Activated CD8-positive, alpha-beta T cell treated with anti-CD3 and anti-CD28 coated beads, Interleukin-2, amount 10 ng/mL, durations not matched to agents 7 days and 5 days (primary cell): ENCODE data around the gene UBASH3A. TPM values are rescaled to one million over a fixed set of nuclear protein-coding genes. Genes with fewer than 3 reads are reported as not detected.

Source experiments
- ATAC-seq: fragments of 150-1000 bp; cut with Tn5 transposase; one replicate; pipeline ENCODE4 v1.10.0; 2021; ENCODE audit warnings: moderate library complexity
- CTCF ChIA-PET: fragments of 350-600 bp; sonication (Branson Sonifier 250); formaldehyde crosslinking; loops from one replicate; lab custom pipeline; 2021; ENCODE audit warnings: antibody characterized with exemption; lab: Charles Lee
- POLR2A ChIA-PET: fragments of 350-600 bp; sonication (Branson Sonifier 250); formaldehyde crosslinking; loops from one replicate; lab custom pipeline; 2021; ENCODE audit warnings: antibody characterized with exemption; lab: Charles Lee
- DNase-seq: peaks from one replicate; pipeline ENCODE4 v3.0.0-alpha.2; 2020
- H3K27ac Mint-ChIP-seq: one replicate; pipeline ENCODE4 v1.8.0; 2021; ENCODE audit warnings: mild to moderate bottlenecking, mixed read lengths
- H3K27me3 Mint-ChIP-seq: one replicate; pipeline ENCODE4 v1.8.0; 2021; ENCODE audit warnings: low read depth, mixed read lengths
- H3K36me3 Mint-ChIP-seq: one replicate; pipeline ENCODE4 v1.8.0; 2021; ENCODE audit warnings: low read depth, mixed read lengths
- H3K4me1 Mint-ChIP-seq: one replicate; pipeline ENCODE4 v1.8.0; 2021; ENCODE audit warnings: low read depth, mixed read lengths
- H3K4me3 Mint-ChIP-seq: one replicate; pipeline ENCODE4 v1.8.0; 2021; ENCODE audit warnings: mild to moderate bottlenecking, mixed read lengths
- H3K9me3 Mint-ChIP-seq: one replicate; pipeline ENCODE4 v1.8.0; 2022; ENCODE audit warnings: mixed read lengths; ENCODE audit not compliant: insufficient read depth
- total RNA-seq, 2 experiments: library from RNA; stranded (reverse); gene quantifications; one replicate each; pipeline ENCODE4 v1.2.3, GENCODE V29; 2021

Gene UBASH3A
- total RNA-seq, 2 experiments from 2014 or later: 68.7 to 74.0 TPM

DNA sequence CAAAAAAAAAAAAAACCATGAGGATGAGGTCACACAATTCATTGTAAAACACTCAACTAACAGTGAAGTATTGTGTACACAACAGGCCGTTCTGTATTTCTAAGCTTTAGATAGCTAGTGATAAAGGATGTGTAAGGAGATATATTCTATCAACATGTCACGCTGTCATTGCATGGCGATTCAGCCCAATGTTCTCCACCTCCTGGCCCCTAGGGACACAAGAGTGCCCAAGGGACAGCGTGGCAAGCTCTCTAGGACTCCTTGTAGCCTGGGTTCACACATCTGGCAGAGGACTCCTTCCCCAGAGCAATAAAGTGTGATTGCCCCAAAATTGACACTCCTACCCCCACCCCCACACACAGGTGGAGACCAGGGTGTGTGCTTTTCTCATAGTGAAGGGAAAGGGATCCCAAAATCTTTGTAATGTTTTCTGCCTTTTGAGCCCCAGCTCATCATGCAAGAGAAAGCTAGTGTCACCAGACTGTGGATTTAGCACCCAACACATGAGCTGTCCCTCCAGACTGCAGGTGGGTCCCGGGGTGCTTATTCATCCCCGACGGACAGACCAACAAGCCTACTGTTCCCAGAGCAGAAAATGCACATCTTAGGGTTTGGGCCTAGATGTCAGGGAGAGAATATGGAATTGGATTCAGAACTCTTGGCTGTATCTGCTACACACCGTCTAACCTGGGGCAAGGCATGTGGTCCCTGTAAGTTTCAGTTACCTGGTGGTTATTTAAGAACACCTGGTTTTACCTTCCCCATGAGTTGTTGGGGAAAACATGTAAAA lies 19.4 kb upstream of the UBASH3A start:
- H3K36me3 Mint-ChIP-seq: peaks cover 47% of the 10 kb centered on the region
- H3K4me1 Mint-ChIP-seq: peaks cover 52% of the 10 kb centered on the region
- POLR2A ChIA-PET: interaction anchor here (0.5 to 2.1 kb wide), 3 partner anchors 20 to 160 kb away, joined by 3 to 4 read pairs (median 3); no protein-coding TSS in a partner anchor

DNA sequence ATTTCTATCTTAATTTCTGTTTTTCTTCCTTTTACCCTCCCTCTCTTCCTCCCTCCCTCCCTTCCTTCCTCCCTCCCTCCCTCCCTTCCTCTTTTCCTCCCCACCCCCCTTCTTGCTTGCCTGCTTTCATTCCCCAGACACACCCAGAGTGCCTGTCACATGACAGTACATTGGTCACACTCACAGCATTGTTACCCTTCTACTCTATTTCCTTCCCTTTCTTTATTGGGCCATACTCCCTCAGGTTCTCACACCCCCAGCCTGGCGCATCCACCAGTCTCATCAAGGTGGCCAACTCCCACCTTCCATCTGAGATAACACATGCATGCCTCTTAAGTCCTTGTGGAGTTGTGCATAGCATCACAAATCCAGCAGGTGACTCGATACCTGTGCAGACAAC lies 18.7 kb upstream of the UBASH3A start:
- ATAC-seq: no peak
- POLR2A ChIA-PET: no interaction called here
- H3K36me3 Mint-ChIP-seq: peaks cover 51% of the 10 kb centered on the region
- H3K4me3 Mint-ChIP-seq: no peak overlapping the region
- CTCF ChIA-PET: interaction anchor here (0.9 to 1.8 kb wide), 2 partner anchors 25 to 48 kb away, joined by 3 to 4 read pairs; no protein-coding TSS in a partner anchor
- H3K27me3 Mint-ChIP-seq: no peaks in the 10 kb centered on the region
- H3K9me3 Mint-ChIP-seq: peaks cover 8% of the 10 kb centered on the region
- peaks cover 59% of the 10 kb centered on the region for H3K4me1 Mint-ChIP-seq
- peak overlapping the region; percentile 22 for H3K27ac Mint-ChIP-seq
- DNase-seq: no peak

More for the DNA sequence above, 19.4 kb upstream of the UBASH3A start:
- DNase-seq (no peak), ATAC-seq (no peak)
- H3K4me3 Mint-ChIP-seq: no peak overlapping the region
- peaks cover 8% of the 10 kb centered on the region for H3K9me3 Mint-ChIP-seq
- H3K27ac Mint-ChIP-seq: peak overlapping the region; percentile 39
- H3K27me3 Mint-ChIP-seq: no peaks in the 10 kb centered on the region
- CTCF ChIA-PET: interaction anchor here (0.9 to 1.8 kb wide), 2 partner anchors 26 to 47 kb away, joined by 3 to 4 read pairs; no protein-coding TSS in a partner anchor

DNA sequence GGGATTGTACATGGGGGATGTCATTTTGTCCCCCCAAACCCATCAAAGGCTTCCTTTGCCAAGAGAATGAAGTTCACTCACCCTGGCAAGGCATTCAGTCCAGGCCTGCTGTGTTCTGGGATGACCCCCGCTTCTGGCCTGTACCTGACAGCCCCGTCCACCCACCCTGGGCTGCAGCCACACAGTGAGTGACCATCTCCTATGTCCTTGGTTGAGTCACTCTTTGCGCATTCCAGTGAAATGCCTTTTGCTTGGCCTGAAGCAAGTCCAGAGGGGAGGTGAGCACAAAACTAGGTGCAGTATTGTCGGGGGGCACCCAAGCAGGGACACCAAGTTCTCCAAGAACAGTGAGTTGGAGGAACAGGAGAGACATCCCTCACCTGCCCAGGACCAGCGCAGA lies 18.1 kb upstream of the UBASH3A start:
- ChIA-PET CTCF (interaction anchor here (0.9 to 1.8 kb wide), 2 partner anchors 18 to 24 kb away, joined by 4 to 5 read pairs; partner anchors contain the start of gene UBASH3A), POLR2A (interaction anchor here (2.1 kb wide), 1 partner anchor 19 kb away, joined by 8 read pairs; the partner anchor contains the start of gene UBASH3A)
- H3K27me3 Mint-ChIP-seq: no peaks in the 10 kb centered on the region
- peaks cover 8% of the 10 kb centered on the region for H3K9me3 Mint-ChIP-seq
- H3K27ac Mint-ChIP-seq: no peak overlapping the region
- peaks cover 53% of the 10 kb centered on the region for H3K36me3 Mint-ChIP-seq
- H3K4me1 Mint-ChIP-seq: peaks cover 65% of the 10 kb centered on the region
- DNase-seq (no peak), ATAC-seq (no peak)
- no peak overlapping the region for H3K4me3 Mint-ChIP-seq

DNA sequence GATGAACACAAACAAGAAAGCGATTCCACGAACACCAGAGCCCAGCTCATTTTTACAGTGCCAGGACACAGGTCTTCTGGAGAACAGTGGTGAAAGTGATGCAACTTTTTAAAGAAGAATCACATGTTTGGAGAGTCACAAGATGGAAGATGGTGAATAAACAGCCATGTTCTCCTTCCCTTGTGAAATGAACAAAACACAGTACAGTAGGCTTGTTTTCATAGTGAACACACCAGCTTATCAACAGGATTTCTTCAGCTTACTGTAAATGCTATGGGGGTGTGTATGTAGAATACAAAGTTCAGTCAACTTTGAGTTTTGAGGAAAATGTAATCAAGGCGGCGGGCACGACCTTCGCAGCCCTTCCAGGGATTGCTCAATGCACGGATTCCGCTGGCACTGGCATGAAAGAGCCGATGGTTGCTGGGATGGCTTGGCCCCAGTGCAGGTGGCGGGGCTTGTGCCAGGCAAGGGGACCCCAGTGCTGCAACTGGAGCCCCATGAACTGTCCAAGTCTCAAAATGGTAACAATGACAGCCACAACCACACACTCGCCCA lies 17.6 kb upstream of the UBASH3A start:
- Mint-ChIP-seq H3K27me3 (no peaks in the 10 kb centered on the region), H3K36me3 (peaks cover 54% of the 10 kb centered on the region), H3K27ac (no peak overlapping the region), H3K4me1 (peaks cover 69% of the 10 kb centered on the region), H3K9me3 (peaks cover 8% of the 10 kb centered on the region), H3K4me3 (no peak overlapping the region)
- ChIA-PET CTCF (interaction anchor here (0.9 kb wide), 1 partner anchor 18 kb away, joined by 5 read pairs; the partner anchor contains the start of gene UBASH3A), POLR2A (interaction anchor here (2.1 kb wide), 1 partner anchor 18 kb away, joined by 8 read pairs; the partner anchor contains the start of gene UBASH3A)
- ATAC-seq (no peak), DNase-seq (no peak)

DNA sequence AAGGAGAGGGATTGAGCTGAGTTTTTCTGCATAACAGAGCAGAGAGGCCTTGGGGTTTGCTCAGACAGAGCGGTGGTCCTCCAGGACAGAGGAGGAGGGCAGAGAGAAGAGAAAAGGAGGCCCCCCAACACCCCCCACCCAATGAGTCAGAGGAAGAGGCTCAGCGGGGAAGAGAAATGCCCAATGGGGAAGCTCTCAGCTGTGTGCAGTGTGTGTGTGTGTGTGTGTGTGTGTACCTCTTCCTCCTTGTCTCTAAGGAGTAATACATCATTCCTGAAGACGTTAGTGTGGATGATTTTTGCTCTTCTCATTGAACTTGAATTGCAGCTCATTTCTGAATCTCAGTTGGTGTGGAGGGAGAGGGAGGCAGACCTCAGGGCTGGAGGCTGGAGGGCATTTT lies 16.5 kb upstream of the UBASH3A start:
- POLR2A ChIA-PET: interaction anchor here (2.1 kb wide), 1 partner anchor 17 kb away, joined by 8 read pairs; the partner anchor contains the start of gene UBASH3A
- peak overlapping the region; percentile 31 for H3K27ac Mint-ChIP-seq

DNA sequence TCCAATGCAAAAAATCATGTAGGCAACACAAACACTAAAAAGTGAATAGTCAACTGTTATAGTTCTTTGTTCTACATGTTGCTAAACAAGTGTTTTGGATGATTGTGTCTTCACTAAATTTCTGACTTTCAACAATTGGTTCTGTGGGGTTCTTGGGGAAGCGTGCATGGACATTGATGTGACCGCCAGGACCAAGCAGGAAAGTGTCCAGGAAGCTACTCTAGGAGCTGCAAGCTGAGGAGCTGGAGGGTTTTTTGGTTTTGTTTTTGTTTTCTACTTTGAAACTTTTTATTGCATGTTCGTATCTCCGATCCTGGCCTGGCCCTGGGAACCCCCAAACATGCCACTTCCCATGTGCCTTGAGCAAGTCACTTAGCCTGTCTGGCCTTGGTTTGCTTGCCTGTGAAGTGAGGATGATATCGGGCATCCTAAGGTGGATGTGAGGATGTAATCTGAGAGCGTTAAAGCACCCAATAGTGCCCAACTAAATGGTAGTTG lies 15.8 kb upstream of the UBASH3A start:
- DNase-seq (no peak), ATAC-seq (no peak)
- Mint-ChIP-seq H3K4me1 (peaks cover 80% of the 10 kb centered on the region), H3K27ac (no peak overlapping the region), H3K4me3 (no peak overlapping the region), H3K36me3 (peaks cover 43% of the 10 kb centered on the region), H3K9me3 (no peaks in the 10 kb centered on the region), H3K27me3 (no peaks in the 10 kb centered on the region)
- ChIA-PET CTCF (no interaction called here), POLR2A (interaction anchor here (0.7 to 1.5 kb wide), 2 partner anchors 12 to 16 kb away, joined by 3 to 7 read pairs; partner anchors contain the start of gene UBASH3A)

More for the DNA sequence above, 16.5 kb upstream of the UBASH3A start:
- H3K36me3 Mint-ChIP-seq: peaks cover 47% of the 10 kb centered on the region
- H3K9me3 Mint-ChIP-seq: peaks cover under 1% of the 10 kb centered on the region
- no peaks in the 10 kb centered on the region for H3K27me3 Mint-ChIP-seq
- no peak overlapping the region for H3K4me3 Mint-ChIP-seq
- CTCF ChIA-PET: interaction anchor here (0.9 kb wide), 1 partner anchor 17 kb away, joined by 3 read pairs; the partner anchor contains the start of gene UBASH3A
- ATAC-seq (no peak), DNase-seq (no peak)
- H3K4me1 Mint-ChIP-seq: peaks cover 76% of the 10 kb centered on the region

DNA sequence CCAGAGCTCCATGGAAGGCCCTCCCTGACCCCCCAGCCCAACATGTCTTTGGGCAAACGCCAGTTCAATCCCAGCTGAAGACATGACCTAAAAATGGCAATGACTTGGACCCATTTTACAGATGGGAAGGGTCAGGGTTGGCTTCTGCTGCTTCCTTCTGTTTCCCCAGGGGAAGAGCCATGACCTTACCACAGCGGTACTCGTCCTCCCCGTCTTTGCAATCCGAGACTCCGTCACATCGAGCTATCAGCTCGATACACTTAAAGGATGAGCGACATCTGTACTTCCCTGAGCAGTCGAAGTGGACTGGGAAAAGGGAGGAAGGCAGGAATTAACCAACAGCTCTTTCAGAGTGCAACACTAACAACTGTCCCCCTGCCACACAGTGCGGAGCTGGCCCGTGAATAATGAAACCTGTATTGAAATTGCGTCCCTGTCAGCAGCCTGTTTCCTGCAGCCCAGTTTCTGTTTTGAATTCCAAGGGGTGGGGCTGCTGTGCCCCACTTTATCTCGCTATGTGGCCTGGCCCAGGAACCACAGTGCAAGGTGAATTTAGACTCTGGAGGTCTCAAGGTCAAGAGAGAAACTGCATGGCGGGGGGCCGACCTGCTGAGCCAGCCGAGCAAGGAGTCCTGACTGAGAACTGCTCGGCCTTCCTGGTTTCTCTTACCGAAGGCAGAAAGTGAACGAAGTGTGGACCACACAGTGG lies 14.8 kb upstream of the UBASH3A start:
- Mint-ChIP-seq H3K36me3 (peaks cover 40% of the 10 kb centered on the region), H3K9me3 (no peaks in the 10 kb centered on the region), H3K27me3 (no peaks in the 10 kb centered on the region), H3K4me3 (no peak overlapping the region), H3K27ac (peak overlapping the region; percentile 47), H3K4me1 (peaks cover 88% of the 10 kb centered on the region)
- DNase-seq (no peak), ATAC-seq (no peak)
- CTCF ChIA-PET: no interaction called here
- POLR2A ChIA-PET: interaction anchor here (0.7 to 1.5 kb wide), 2 partner anchors 11 to 15 kb away, joined by 3 to 7 read pairs; partner anchors contain the start of gene UBASH3A

DNA sequence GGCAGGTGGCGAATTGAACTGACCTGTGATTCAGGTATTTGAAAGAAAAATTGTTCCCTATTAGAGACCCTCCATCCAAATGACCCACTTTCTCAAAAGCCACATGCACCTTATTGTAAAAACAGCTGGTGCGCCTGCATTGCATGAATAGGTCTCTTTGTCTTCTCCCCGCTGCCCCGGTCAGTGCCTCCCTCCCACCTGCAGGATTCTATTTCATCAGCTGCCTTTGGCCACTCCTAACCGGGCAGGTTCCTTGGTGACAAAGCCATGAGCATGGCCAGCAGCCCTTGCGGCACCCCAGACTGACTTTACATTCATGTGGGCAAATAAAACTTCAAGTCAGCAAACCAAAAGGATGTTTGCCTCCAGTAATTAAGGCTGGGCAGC lies 14.3 kb upstream of the UBASH3A start:
- peaks cover 83% of the 10 kb centered on the region for H3K4me1 Mint-ChIP-seq
- peak overlapping the region; percentile 73 for H3K27ac Mint-ChIP-seq
- no peak overlapping the region for H3K4me3 Mint-ChIP-seq
- no peak for ATAC-seq
- H3K36me3 Mint-ChIP-seq: peaks cover 35% of the 10 kb centered on the region
- ChIA-PET POLR2A (interaction anchor here (1.5 kb wide), 1 partner anchor 14 kb away, joined by 7 read pairs; the partner anchor contains the start of gene UBASH3A), CTCF (no interaction called here)
- no peaks in the 10 kb centered on the region for H3K27me3 Mint-ChIP-seq
- no peak for DNase-seq
- H3K9me3 Mint-ChIP-seq: no peaks in the 10 kb centered on the region

DNA sequence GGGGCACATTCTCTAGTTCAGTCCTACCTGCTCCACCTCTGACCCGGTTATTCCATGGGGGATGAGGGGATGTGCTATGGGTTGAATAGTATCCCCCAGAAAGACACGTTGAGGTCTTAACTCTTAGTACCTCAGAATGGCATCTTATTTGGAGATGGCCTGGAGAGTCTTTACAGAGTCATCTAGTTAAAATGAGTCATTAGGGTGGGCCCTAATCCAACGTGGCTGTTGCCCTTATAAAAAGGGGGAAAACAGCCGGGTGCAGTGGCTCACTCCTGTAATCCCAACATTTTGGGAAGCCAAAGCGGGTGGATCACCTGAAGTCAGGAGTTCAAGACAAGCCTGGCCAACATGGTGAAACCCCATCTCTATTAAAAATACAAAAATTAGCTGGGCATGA lies 13.5 kb upstream of the UBASH3A start:
- ChIA-PET CTCF (no interaction called here), POLR2A (no interaction called here)
- H3K9me3 Mint-ChIP-seq: no peaks in the 10 kb centered on the region
- peaks cover 80% of the 10 kb centered on the region for H3K4me1 Mint-ChIP-seq
- H3K27ac Mint-ChIP-seq: peak overlapping the region; percentile 73
- ATAC-seq (no peak), DNase-seq (no peak)
- peaks cover 34% of the 10 kb centered on the region for H3K36me3 Mint-ChIP-seq
- H3K4me3 Mint-ChIP-seq: no peak overlapping the region
- H3K27me3 Mint-ChIP-seq: no peaks in the 10 kb centered on the region

DNA sequence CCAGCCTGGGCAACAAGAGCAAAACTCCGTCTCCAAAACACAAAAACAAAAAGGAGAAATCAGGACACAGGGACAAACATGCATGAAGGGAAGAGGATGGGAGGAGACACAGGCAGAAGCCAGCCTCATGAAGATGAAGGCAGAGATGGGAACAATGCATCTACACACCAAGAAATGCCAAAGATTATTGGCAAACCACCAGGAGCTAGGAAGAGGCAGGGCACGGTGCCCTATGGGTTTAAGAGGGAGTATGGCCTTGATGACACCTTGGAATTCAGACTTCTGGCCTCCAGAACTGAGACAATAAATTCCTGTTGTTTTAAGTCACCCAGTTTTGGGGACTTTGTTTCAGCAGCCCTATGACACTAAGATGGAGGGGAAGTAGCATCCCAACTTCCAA lies 13.0 kb upstream of the UBASH3A start:
- ATAC-seq: no peak
- Mint-ChIP-seq H3K27me3 (no peaks in the 10 kb centered on the region), H3K9me3 (no peaks in the 10 kb centered on the region), H3K4me1 (peaks cover 75% of the 10 kb centered on the region), H3K4me3 (no peak overlapping the region), H3K27ac (peak overlapping the region; percentile 73), H3K36me3 (peaks cover 32% of the 10 kb centered on the region)
- ChIA-PET POLR2A (no interaction called here), CTCF (interaction anchor here (0.9 kb wide), 1 partner anchor 13 kb away, joined by 3 read pairs; the partner anchor contains the start of gene UBASH3A)
- no peak for DNase-seq

DNA sequence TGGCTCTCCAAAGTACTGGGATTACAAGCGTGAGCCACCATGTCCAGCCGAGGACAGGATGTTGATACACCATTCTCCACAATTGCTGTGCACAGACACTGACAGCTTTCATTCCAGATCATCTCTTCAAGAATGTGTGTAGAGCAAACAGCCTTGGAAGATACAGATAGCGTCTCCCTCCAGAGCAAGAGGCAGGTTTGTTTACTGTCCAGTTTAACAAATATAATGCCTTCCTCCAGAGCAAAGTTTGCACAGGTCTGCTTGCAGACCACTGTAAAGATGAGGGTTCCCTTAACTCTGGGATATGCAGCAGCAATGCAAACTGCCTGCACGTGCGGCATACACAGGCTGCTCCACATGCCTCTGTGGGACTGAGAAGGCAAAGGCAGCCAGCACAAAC lies 12.4 kb upstream of the UBASH3A start:
- CTCF ChIA-PET: interaction anchor here (0.9 to 3.3 kb wide), 3 partner anchors 12 to 31 kb away, joined by 3 to 23 read pairs (median 10); partner anchors contain the start of gene UBASH3A
- no peak for ATAC-seq
- H3K4me1 Mint-ChIP-seq: peaks cover 75% of the 10 kb centered on the region

More for the DNA sequence above, 12.4 kb upstream of the UBASH3A start:
- Mint-ChIP-seq H3K9me3 (no peaks in the 10 kb centered on the region), H3K27me3 (no peaks in the 10 kb centered on the region), H3K4me3 (no peak overlapping the region), H3K27ac (no peak overlapping the region), H3K36me3 (peaks cover 32% of the 10 kb centered on the region)
- POLR2A ChIA-PET: interaction anchor here (3.6 kb wide), 1 partner anchor 12 kb away, joined by 52 read pairs; the partner anchor contains the start of gene UBASH3A
- no peak for DNase-seq
